HG02623 (cell line): ENCODE measurements around the gene JAG1.

Experiments used
- ATAC-seq: cut with Tn5 transposase; IDR thresholded peaks from one replicate; pipeline ENCODE4 v1.9.1; 2021; ENCODE audit warnings: moderate library complexity; ENCODE audit not compliant: unreplicated experiment

JAG1 gene

GRCh38 chr20:10673842-10674683, at the start of gene JAG1:
JAG1 (minus strand) TSS chr20:10673999; CDS start chr20:10673530, 469 bp downstream.
- peak; percentile 56 for ATAC-seq

- ATAC-seq = no peak
Observed at GRCh38 chr20:10721976-10722375, 48.2 kb upstream of the JAG1 start.

- no peak for ATAC-seq
Observed at GRCh38 chr20:10721137-10721896, 47.5 kb upstream of the JAG1 start.

GRCh38 chr20:10720565-10720964, 46.8 kb upstream of the JAG1 start:
- no peak for ATAC-seq

GRCh38 chr20:10719740-10720385, 46.1 kb upstream of the JAG1 start:
- no peak for ATAC-seq

GRCh38 chr20:10718661-10719060, 44.9 kb upstream of the JAG1 start:
- ATAC-seq = no peak

- ATAC-seq = no peak
Observed at GRCh38 chr20:10716855-10717254, 43.1 kb upstream of the JAG1 start.

- no peak for ATAC-seq
Observed at GRCh38 chr20:10715035-10715434, 41.2 kb upstream of the JAG1 start.

- no peak for ATAC-seq
Observed at GRCh38 chr20:10714236-10714975, 40.6 kb upstream of the JAG1 start.

- ATAC-seq = no peak
Observed at GRCh38 chr20:10713161-10713560, 39.4 kb upstream of the JAG1 start.

- no peak for ATAC-seq
Observed at GRCh38 chr20:10711903-10712451, 38.2 kb upstream of the JAG1 start.

- no peak for ATAC-seq
Observed at GRCh38 chr20:10710991-10711775, 37.4 kb upstream of the JAG1 start.

GRCh38 chr20:10709916-10710315, 36.1 kb upstream of the JAG1 start:
- no peak for ATAC-seq

GRCh38 chr20:10708351-10709185, 34.8 kb upstream of the JAG1 start:
- no peak for ATAC-seq

GRCh38 chr20:10707791-10708190, 34.0 kb upstream of the JAG1 start:
- ATAC-seq = no peak

- no peak for ATAC-seq
Observed at GRCh38 chr20:10707068-10707467, 33.3 kb upstream of the JAG1 start.

GRCh38 chr20:10706460-10706811, 32.6 kb upstream of the JAG1 start:
- ATAC-seq = no peak

GRCh38 chr20:10705801-10706459, 32.1 kb upstream of the JAG1 start:
- no peak for ATAC-seq

- ATAC-seq = no peak
Observed at GRCh38 chr20:10701607-10702006, 27.8 kb upstream of the JAG1 start.
